ENCODE data around the gene ESYT2.

The ESYT2 gene

GRCh38 chr7:158786898-158787297 lies 42.4 kb downstream of the ESYT2 start:
- Histone ChIP-seq H3K9me3 (ENCODE audit: control insufficient read depth, low read depth, low read length) (no peaks in the 10 kb centered on the region), H3K27ac (ENCODE audit: low read length) (no peak overlapping the region), H3K4me3 (ENCODE audit: low read length) (no peak overlapping the region), H3K4me1 (ENCODE audit: control insufficient read depth, low read depth, low read length) (no peaks in the 10 kb centered on the region), H3K36me3 (ENCODE audit: control insufficient read depth, low read depth, low read length) (peaks cover 25% of the 10 kb centered on the region), H3K9ac (ENCODE audit: low read length) (no peak overlapping the region), H3K27me3 (ENCODE audit: control insufficient read depth, insufficient read depth, low read length) (no peaks in the 10 kb centered on the region)

GRCh38 chr7:158784270-158784669 lies 45.0 kb downstream of the ESYT2 start:
- no peak overlapping the region for H3K9ac ChIP-seq (ENCODE audit: low read length)
- peaks cover 22% of the 10 kb centered on the region for H3K36me3 ChIP-seq (ENCODE audit: control insufficient read depth, low read depth, low read length)
- H3K4me3 ChIP-seq (ENCODE audit: low read length): no peak overlapping the region
- H3K4me1 ChIP-seq (ENCODE audit: control insufficient read depth, low read depth, low read length): no peaks in the 10 kb centered on the region
- H3K27ac ChIP-seq (ENCODE audit: low read length): no peak overlapping the region
- H3K27me3 ChIP-seq (ENCODE audit: control insufficient read depth, insufficient read depth, low read length): no peaks in the 10 kb centered on the region
- H3K9me3 ChIP-seq (ENCODE audit: control insufficient read depth, low read depth, low read length): no peaks in the 10 kb centered on the region

GRCh38 chr7:158783595-158783994 lies 45.7 kb downstream of the ESYT2 start:
- no peaks in the 10 kb centered on the region for H3K4me1 ChIP-seq (ENCODE audit: control insufficient read depth, low read depth, low read length)
- H3K27ac ChIP-seq (ENCODE audit: low read length): no peak overlapping the region
- no peaks in the 10 kb centered on the region for H3K9me3 ChIP-seq (ENCODE audit: control insufficient read depth, low read depth, low read length)
- no peak overlapping the region for H3K9ac ChIP-seq (ENCODE audit: low read length)
- H3K36me3 ChIP-seq (ENCODE audit: control insufficient read depth, low read depth, low read length): peaks cover 22% of the 10 kb centered on the region
- no peaks in the 10 kb centered on the region for H3K27me3 ChIP-seq (ENCODE audit: control insufficient read depth, insufficient read depth, low read length)
- no peak overlapping the region for H3K4me3 ChIP-seq (ENCODE audit: low read length)

- H3K4me3 ChIP-seq (ENCODE audit: low read length): no peak overlapping the region
- H3K36me3 ChIP-seq (ENCODE audit: control insufficient read depth, low read depth, low read length): peaks cover 22% of the 10 kb centered on the region
- H3K27me3 ChIP-seq (ENCODE audit: control insufficient read depth, insufficient read depth, low read length): no peaks in the 10 kb centered on the region
- no peaks in the 10 kb centered on the region for H3K9me3 ChIP-seq (ENCODE audit: control insufficient read depth, low read depth, low read length)
- H3K27ac ChIP-seq (ENCODE audit: low read length): no peak overlapping the region
- no peaks in the 10 kb centered on the region for H3K4me1 ChIP-seq (ENCODE audit: control insufficient read depth, low read depth, low read length)
- no peak overlapping the region for H3K9ac ChIP-seq (ENCODE audit: low read length)
These were observed 46.4 kb downstream of the ESYT2 start for GRCh38 chr7:158782761-158783401.

GRCh38 chr7:158781974-158782664 lies 47.2 kb downstream of the ESYT2 start:
- peaks cover 16% of the 10 kb centered on the region for H3K36me3 ChIP-seq (ENCODE audit: control insufficient read depth, low read depth, low read length)
- no peaks in the 10 kb centered on the region for H3K9me3 ChIP-seq (ENCODE audit: control insufficient read depth, low read depth, low read length)
- no peak overlapping the region for H3K27ac ChIP-seq (ENCODE audit: low read length)
- no peak overlapping the region for H3K4me3 ChIP-seq (ENCODE audit: low read length)
- H3K27me3 ChIP-seq (ENCODE audit: control insufficient read depth, insufficient read depth, low read length): no peaks in the 10 kb centered on the region
- H3K4me1 ChIP-seq (ENCODE audit: control insufficient read depth, low read depth, low read length): no peaks in the 10 kb centered on the region
- H3K9ac ChIP-seq (ENCODE audit: low read length): no peak overlapping the region

GRCh38 chr7:158781217-158781973 lies 47.9 kb downstream of the ESYT2 start:
- H3K4me1 ChIP-seq (ENCODE audit: control insufficient read depth, low read depth, low read length): no peaks in the 10 kb centered on the region
- no peaks in the 10 kb centered on the region for H3K9me3 ChIP-seq (ENCODE audit: control insufficient read depth, low read depth, low read length)
- H3K27me3 ChIP-seq (ENCODE audit: control insufficient read depth, insufficient read depth, low read length): no peaks in the 10 kb centered on the region
- H3K9ac ChIP-seq (ENCODE audit: low read length): no peak overlapping the region
- no peak overlapping the region for H3K4me3 ChIP-seq (ENCODE audit: low read length)
- H3K27ac ChIP-seq (ENCODE audit: low read length): no peak overlapping the region
- H3K36me3 ChIP-seq (ENCODE audit: control insufficient read depth, low read depth, low read length): peaks cover 15% of the 10 kb centered on the region

- Histone ChIP-seq H3K9ac (ENCODE audit: low read length) (no peak overlapping the region), H3K9me3 (ENCODE audit: control insufficient read depth, low read depth, low read length) (no peaks in the 10 kb centered on the region), H3K36me3 (ENCODE audit: control insufficient read depth, low read depth, low read length) (peaks cover 15% of the 10 kb centered on the region), H3K27me3 (ENCODE audit: control insufficient read depth, insufficient read depth, low read length) (no peaks in the 10 kb centered on the region), H3K4me1 (ENCODE audit: control insufficient read depth, low read depth, low read length) (no peaks in the 10 kb centered on the region), H3K4me3 (ENCODE audit: low read length) (no peak overlapping the region), H3K27ac (ENCODE audit: low read length) (no peak overlapping the region)
These were observed 50.0 kb downstream of the ESYT2 start for GRCh38 chr7:158779061-158780000.

GRCh38 chr7:158778471-158778870 lies 50.8 kb downstream of the ESYT2 start:
- H3K9me3 ChIP-seq (ENCODE audit: control insufficient read depth, low read depth, low read length): no peaks in the 10 kb centered on the region
- peaks cover 15% of the 10 kb centered on the region for H3K36me3 ChIP-seq (ENCODE audit: control insufficient read depth, low read depth, low read length)
- H3K4me3 ChIP-seq (ENCODE audit: low read length): no peak overlapping the region
- no peaks in the 10 kb centered on the region for H3K4me1 ChIP-seq (ENCODE audit: control insufficient read depth, low read depth, low read length)
- no peaks in the 10 kb centered on the region for H3K27me3 ChIP-seq (ENCODE audit: control insufficient read depth, insufficient read depth, low read length)
- H3K9ac ChIP-seq (ENCODE audit: low read length): no peak overlapping the region
- no peak overlapping the region for H3K27ac ChIP-seq (ENCODE audit: low read length)

- Histone ChIP-seq H3K36me3 (ENCODE audit: control insufficient read depth, low read depth, low read length) (peaks cover 15% of the 10 kb centered on the region), H3K27me3 (ENCODE audit: control insufficient read depth, insufficient read depth, low read length) (no peaks in the 10 kb centered on the region), H3K9ac (ENCODE audit: low read length) (no peak overlapping the region)
These were observed 51.5 kb downstream of the ESYT2 start for GRCh38 chr7:158777793-158778192.

GRCh38 chr7:158776474-158776873 lies 52.8 kb downstream of the ESYT2 start:
- Histone ChIP-seq H3K27ac (ENCODE audit: low read length) (no peak overlapping the region), H3K9ac (ENCODE audit: low read length) (no peak overlapping the region), H3K9me3 (ENCODE audit: control insufficient read depth, low read depth, low read length) (no peaks in the 10 kb centered on the region), H3K4me1 (ENCODE audit: control insufficient read depth, low read depth, low read length) (no peaks in the 10 kb centered on the region), H3K36me3 (ENCODE audit: control insufficient read depth, low read depth, low read length) (peaks cover 7% of the 10 kb centered on the region), H3K4me3 (ENCODE audit: low read length) (no peak overlapping the region), H3K27me3 (ENCODE audit: control insufficient read depth, insufficient read depth, low read length) (no peaks in the 10 kb centered on the region)

More at GRCh38 chr7:158777793-158778192, 51.5 kb downstream of the ESYT2 start:
- no peak overlapping the region for H3K4me3 ChIP-seq (ENCODE audit: low read length)
- H3K27ac ChIP-seq (ENCODE audit: low read length): no peak overlapping the region
- no peaks in the 10 kb centered on the region for H3K4me1 ChIP-seq (ENCODE audit: control insufficient read depth, low read depth, low read length)
- H3K9me3 ChIP-seq (ENCODE audit: control insufficient read depth, low read depth, low read length): no peaks in the 10 kb centered on the region

- Histone ChIP-seq H3K9me3 (ENCODE audit: control insufficient read depth, low read depth, low read length) (no peaks in the 10 kb centered on the region), H3K27ac (ENCODE audit: low read length) (no peak overlapping the region), H3K4me1 (ENCODE audit: control insufficient read depth, low read depth, low read length) (no peaks in the 10 kb centered on the region), H3K4me3 (ENCODE audit: low read length) (no peak overlapping the region), H3K27me3 (ENCODE audit: control insufficient read depth, insufficient read depth, low read length) (no peaks in the 10 kb centered on the region), H3K36me3 (ENCODE audit: control insufficient read depth, low read depth, low read length) (no peaks in the 10 kb centered on the region), H3K9ac (ENCODE audit: low read length) (no peak overlapping the region)
These were observed 54.4 kb downstream of the ESYT2 start for GRCh38 chr7:158774952-158775351.
